ENCODE measurements around the gene AREG.

DNA sequence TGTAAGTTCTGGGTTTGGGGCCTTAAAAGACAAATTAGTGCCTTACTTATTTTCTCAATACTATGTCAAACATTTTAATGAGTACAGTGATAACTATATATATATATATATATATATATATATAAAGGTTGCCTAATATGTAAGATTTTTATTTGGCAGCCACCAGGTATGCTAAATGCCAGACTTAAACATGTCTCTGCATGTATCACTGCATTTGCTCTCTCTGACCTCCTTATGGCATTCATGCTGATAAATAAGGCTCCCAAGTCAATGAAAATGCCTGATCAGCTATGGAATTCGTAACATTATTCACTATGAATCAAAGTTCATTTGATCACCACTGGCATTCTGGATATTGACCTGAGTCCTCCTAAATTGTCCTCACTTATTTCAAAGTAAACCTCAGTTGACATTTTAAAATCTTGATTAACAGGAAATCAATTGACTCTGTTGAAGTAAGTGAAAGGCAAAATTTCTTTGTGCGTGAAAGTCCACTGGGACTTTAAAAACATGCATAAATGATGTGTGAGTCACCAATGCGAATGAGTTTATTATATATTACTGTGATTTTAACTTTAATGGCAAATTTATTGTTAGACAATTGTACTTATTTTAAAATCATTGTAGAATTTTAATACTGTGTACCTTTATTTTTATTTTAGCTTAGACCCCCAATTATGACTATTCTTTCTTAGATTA is 29.2 kb upstream of the AREG start:
- TF ChIP-seq CTCF (IDR thresholded peaks at IDR 0.05) (no peak), POLR2A (IDR thresholded peaks at IDR 0.05) (no peak), POLR2AphosphoS5 (IDR thresholded peaks at IDR 0.05) (no peak), EP300 (IDR thresholded peaks at IDR 0.05) (no peak)
